Activated B cell treated with CpG ODN at 0.5 μM for 24 hours (primary cell): Measurements from ENCODE around the gene BMP15. TPM values are rescaled to one million over a fixed set of nuclear protein-coding genes. Genes with fewer than 3 reads are reported as not detected.

Source experiments
- ATAC-seq: fragments of 200-7000 bp; cut with Tn5 transposase; one replicate; pipeline ENCODE4 v1.10.0; 2021; ENCODE audit warnings: low read depth, mild to moderate bottlenecking, moderate library complexity
- CTCF ChIA-PET: fragments of 350-600 bp; sonication (Branson Sonifier 250); formaldehyde crosslinking; loops from one replicate; lab custom pipeline; 2021; ENCODE audit warnings: antibody characterized with exemption; lab: Charles Lee
- POLR2A ChIA-PET: fragments of 350-600 bp; sonication (Branson Sonifier 250); formaldehyde crosslinking; loops from one replicate; lab custom pipeline; 2021; ENCODE audit warnings: antibody characterized with exemption; lab: Charles Lee
- DNase-seq: peaks from one replicate; pipeline ENCODE4 v3.0.0; 2022
- H3K27ac Mint-ChIP-seq: one replicate; pipeline ENCODE4 v1.8.0; 2020; ENCODE audit warnings: mixed read lengths
- H3K27me3 Mint-ChIP-seq: one replicate; pipeline ENCODE4 v1.8.0; 2021; ENCODE audit warnings: mixed read lengths
- H3K36me3 Mint-ChIP-seq: one replicate; pipeline ENCODE4 v1.8.0; 2021; ENCODE audit warnings: low read depth, mixed read lengths
- H3K4me1 Mint-ChIP-seq: one replicate; pipeline ENCODE4 v1.8.0; 2021; ENCODE audit warnings: mixed read lengths
- H3K4me3 Mint-ChIP-seq: one replicate; pipeline ENCODE4 v1.8.0; 2020; ENCODE audit warnings: mild to moderate bottlenecking, mixed read lengths
- H3K9me3 Mint-ChIP-seq: one replicate; pipeline ENCODE4 v1.8.0; 2020; ENCODE audit warnings: mixed read lengths
- CTCF ChIP-seq: fragments of 200-600 bp; IDR thresholded peaks from one replicate; pipeline ENCODE4 v1.8.0; 2022; ENCODE audit warnings: antibody characterized with exemption, mild to moderate bottlenecking
- intact Hi-C: fragments of 100-400 bp; cut with micrococcal nuclease; formaldehyde crosslinking; loops from one replicate; pipeline ENCODE4 v1.15.1; 2024
- total RNA-seq: library from RNA; stranded (reverse); gene quantifications from 2 replicates; pipeline ENCODE4 v1.2.3, GENCODE V29; 2022

The BMP15 gene
- total RNA-seq, 1 donor from 2014 or later, result not detected

- POLR2A ChIA-PET, result no interaction called here
These were observed 16.6 kb downstream of the BMP15 start for GRCh38 chrX:50927127-50927526.

GRCh38 chrX:50941638-50942037, 31.1 kb downstream of the BMP15 start:
- DNase-seq (no peak), ATAC-seq (no peak)
- Mint-ChIP-seq H3K27me3 (no peaks in the 10 kb centered on the region), H3K9me3 (no peaks in the 10 kb centered on the region), H3K4me3 (no peak overlapping the region), H3K36me3 (no peaks in the 10 kb centered on the region), H3K4me1 (no peaks in the 10 kb centered on the region), H3K27ac (no peak overlapping the region)
- intact Hi-C loops, result no loop called here
- POLR2A ChIA-PET, result no interaction called here
- CTCF ChIA-PET, result no interaction called here
- no peak for TF ChIP-seq CTCF

More at GRCh38 chrX:50927127-50927526, 16.6 kb downstream of the BMP15 start:
- Mint-ChIP-seq H3K36me3 (no peaks in the 10 kb centered on the region), H3K27ac (no peak overlapping the region), H3K4me1 (no peaks in the 10 kb centered on the region), H3K27me3 (no peaks in the 10 kb centered on the region), H3K4me3 (no peak overlapping the region), H3K9me3 (no peaks in the 10 kb centered on the region)
- TF ChIP-seq CTCF, result no peak
- no peak for DNase-seq
- CTCF ChIA-PET, result no interaction called here
- no peak for ATAC-seq
- intact Hi-C loops, result no loop called here

GRCh38 chrX:50942471-50942870, 31.9 kb downstream of the BMP15 start:
- POLR2A ChIA-PET, result no interaction called here
- DNase-seq, result no peak
- Mint-ChIP-seq H3K36me3 (no peaks in the 10 kb centered on the region), H3K4me3 (no peak overlapping the region), H3K4me1 (no peaks in the 10 kb centered on the region), H3K9me3 (no peaks in the 10 kb centered on the region), H3K27me3 (no peaks in the 10 kb centered on the region), H3K27ac (no peak overlapping the region)
- no peak for ATAC-seq
- intact Hi-C loops, result no loop called here
- TF ChIP-seq CTCF, result no peak
- CTCF ChIA-PET, result no interaction called here

GRCh38 chrX:50952406-50952805, 41.9 kb downstream of the BMP15 start:
- Mint-ChIP-seq H3K4me1 (no peaks in the 10 kb centered on the region), H3K27ac (no peak overlapping the region), H3K27me3 (no peaks in the 10 kb centered on the region), H3K9me3 (peaks cover 3% of the 10 kb centered on the region), H3K4me3 (no peak overlapping the region), H3K36me3 (no peaks in the 10 kb centered on the region)
- TF ChIP-seq CTCF, result no peak
- intact Hi-C loops, result no loop called here
- ATAC-seq (no peak), DNase-seq (no peak)
- CTCF ChIA-PET, result no interaction called here
- POLR2A ChIA-PET, result no interaction called here

GRCh38 chrX:50953832-50954231, 43.3 kb downstream of the BMP15 start:
- no peak for TF ChIP-seq CTCF
- ChIA-PET POLR2A (no interaction called here), CTCF (no interaction called here)
- H3K36me3 Mint-ChIP-seq, result no peaks in the 10 kb centered on the region
- no peak overlapping the region for H3K4me3 Mint-ChIP-seq
- intact Hi-C loops, result no loop called here
- no peaks in the 10 kb centered on the region for H3K27me3 Mint-ChIP-seq
- H3K27ac Mint-ChIP-seq, result no peak overlapping the region
- DNase-seq (no peak), ATAC-seq (no peak)
- peaks cover 3% of the 10 kb centered on the region for H3K9me3 Mint-ChIP-seq
- H3K4me1 Mint-ChIP-seq, result no peaks in the 10 kb centered on the region
